Ovary (tissue), 3 donors: ENCODE measurements around the gene KCNJ6.

Experiments
- POLR2A ChIP-seq: fragments of 450-650 bp; IDR thresholded peaks from one replicate; pipeline ENCODE4 v1.6.1; 2017; ENCODE audit warnings: antibody characterized with exemption, mild to moderate bottlenecking, moderate library complexity
- TF ChIP-seq, protein P1 (sequence below), 3 donors: fragments of 450-650 bp in 2 of 3; fragments of 200-600 bp in 1 of 3; IDR thresholded peaks; one replicate each; pipeline versions ENCODE4 v1.5.1 to v1.8.0; 2016 to 2022; ENCODE audit warnings: antibody characterized with exemption in 3 of 3, mild to moderate bottlenecking in 1 of 3
- donor health status: DM: no; HTN: no; CAD: no.

DNA sequence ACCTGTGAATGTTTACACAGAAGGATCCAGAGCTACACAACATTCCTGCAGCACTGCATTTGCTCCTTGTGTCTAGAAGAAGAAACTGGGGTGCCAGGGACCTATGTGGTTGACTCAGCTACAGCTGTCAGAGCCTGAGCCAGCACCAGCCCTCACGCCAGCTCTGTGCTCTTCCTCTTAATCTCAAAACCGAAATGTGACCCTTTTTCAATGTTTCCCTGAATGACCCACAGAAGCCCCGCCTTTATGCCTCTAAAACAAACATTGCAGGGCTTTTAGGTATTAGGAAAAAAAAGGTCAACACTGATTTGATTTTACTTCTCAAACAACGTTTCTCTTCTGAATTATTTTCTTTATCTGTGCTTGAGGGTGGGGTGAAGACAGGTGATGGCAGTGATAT is 289.2 kb downstream of the KCNJ6 start:
- TF ChIP-seq, protein P1, sequence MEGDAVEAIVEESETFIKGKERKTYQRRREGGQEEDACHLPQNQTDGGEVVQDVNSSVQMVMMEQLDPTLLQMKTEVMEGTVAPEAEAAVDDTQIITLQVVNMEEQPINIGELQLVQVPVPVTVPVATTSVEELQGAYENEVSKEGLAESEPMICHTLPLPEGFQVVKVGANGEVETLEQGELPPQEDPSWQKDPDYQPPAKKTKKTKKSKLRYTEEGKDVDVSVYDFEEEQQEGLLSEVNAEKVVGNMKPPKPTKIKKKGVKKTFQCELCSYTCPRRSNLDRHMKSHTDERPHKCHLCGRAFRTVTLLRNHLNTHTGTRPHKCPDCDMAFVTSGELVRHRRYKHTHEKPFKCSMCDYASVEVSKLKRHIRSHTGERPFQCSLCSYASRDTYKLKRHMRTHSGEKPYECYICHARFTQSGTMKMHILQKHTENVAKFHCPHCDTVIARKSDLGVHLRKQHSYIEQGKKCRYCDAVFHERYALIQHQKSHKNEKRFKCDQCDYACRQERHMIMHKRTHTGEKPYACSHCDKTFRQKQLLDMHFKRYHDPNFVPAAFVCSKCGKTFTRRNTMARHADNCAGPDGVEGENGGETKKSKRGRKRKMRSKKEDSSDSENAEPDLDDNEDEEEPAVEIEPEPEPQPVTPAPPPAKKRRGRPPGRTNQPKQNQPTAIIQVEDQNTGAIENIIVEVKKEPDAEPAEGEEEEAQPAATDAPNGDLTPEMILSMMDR (IDR thresholded peaks at IDR 0.05), result no peak
- TF ChIP-seq POLR2A, result no peak
